ENCODE measurements around the gene NCAPH2. TPM values are rescaled to one million over a fixed set of nuclear protein-coding genes. Genes with fewer than 3 reads are reported as not detected.

Gene NCAPH2
- total and polyA plus RNA-seq, 9 of the 15 experiments (the other 6 are each of a cell fraction or from before 2014, with no cell fraction given): 3.6 to 88.6 (median 32.4) TPM

DNA sequence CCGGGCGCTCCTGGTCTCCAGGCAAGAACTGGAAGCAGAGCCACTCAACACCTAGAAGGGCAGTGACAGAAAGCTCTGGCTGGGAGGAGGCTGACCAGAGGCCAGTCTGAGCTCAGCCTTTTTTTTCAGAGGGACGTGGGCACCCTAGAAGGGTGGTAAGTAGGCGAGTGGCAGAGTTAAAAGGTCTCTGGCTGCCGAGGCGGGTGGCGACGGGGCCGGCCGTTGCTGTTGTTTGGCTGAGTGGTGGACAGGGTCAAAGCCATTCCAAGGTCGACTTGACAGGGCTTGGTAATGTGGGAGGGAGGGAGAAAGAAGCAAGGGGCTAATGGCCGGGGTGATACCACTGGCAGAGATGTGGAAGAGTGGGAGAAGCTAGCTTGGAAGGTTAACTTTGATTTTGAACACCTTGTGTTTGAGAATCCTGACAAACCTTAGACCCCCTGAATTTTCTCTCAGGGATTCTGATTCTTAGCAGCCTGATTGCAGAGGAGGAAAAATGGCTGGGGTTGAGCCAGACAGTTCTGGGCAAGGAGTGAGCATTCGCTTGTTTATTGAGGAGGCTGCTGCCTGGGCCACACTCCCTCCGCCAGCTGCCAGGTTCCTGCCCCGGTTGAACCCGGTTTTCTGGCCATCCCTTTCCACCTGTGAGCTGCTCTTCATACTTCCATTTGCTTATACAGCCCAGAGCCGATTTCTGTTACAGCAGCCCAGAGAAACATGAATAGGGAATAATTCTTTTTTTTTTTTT is 55.6 kb downstream of the NCAPH2 start:
- Histone ChIP-seq H3K9me1 (ENCODE audit: control insufficient read depth, insufficient read depth, low read length) (no peaks in the 10 kb centered on the region), H3K36me3 (ENCODE audit: control insufficient read depth, insufficient read depth, low read length) (no peaks in the 10 kb centered on the region), H2AFZ (ENCODE audit: low read depth, low read length) (peak overlapping the region; percentile 87), H3K27me3 (ENCODE audit: control insufficient read depth in 2 of 2, insufficient read depth in 2 of 2, low read length in 2 of 2) (no peaks in the 10 kb centered on the region), H3K4me3 (peak overlapping the region; percentile 57), H3K79me2 (ENCODE audit: control insufficient read depth, insufficient read depth, low read length) (no peaks in the 10 kb centered on the region), H3K27ac (ENCODE audit: extremely low read depth, low read depth, low read length) (peak overlapping the region; percentile 39; the same call in 1 of the 3 replicates), H3K9me3 (replicated peaks; ENCODE audit: control insufficient read depth, insufficient read depth, low read depth, low read length) (no peaks in the 10 kb centered on the region), H3K4me1 (replicated peaks in 1 of 2; ENCODE audit: control insufficient read depth in 2 of 2, insufficient read depth in 2 of 2, low read length in 2 of 2) (peaks cover 0 to 15% of the 10 kb centered on the region in 2 experiments; a peak in 2 of 5 replicates), H4K20me1 (replicated peaks; ENCODE audit: control insufficient read depth, insufficient read depth, low read length) (no peaks in the 10 kb centered on the region), H3K9ac (ENCODE audit: insufficient read depth in 1 of 2, low read depth in 2 of 2, low read length in 2 of 2) (peak overlapping the region; percentile 53 to 93; a peak in 3 of 4 replicates), H3K4me2 (ENCODE audit: insufficient read depth, low read length) (peak overlapping the region; percentile 87)
- DNase-seq (ENCODE audit: extremely low read depth in 1 of 4, low spot score in 3 of 4): no peak
- 26% methylated on average over 16 of the region's 17 CpGs for WGBS (ENCODE audit: insufficient coverage, low coverage, missing lambda C conversion rate)
- in situ Hi-C loops (cut with MboI) (no loop called here), intact Hi-C loops (cut with micrococcal nuclease) (loop anchor here (5.0 kb wide), 1 partner anchor 36 kb away; the partner anchor contains the start of gene SCO2)
- peak; percentile 44 for ATAC-seq
- TF ChIP-seq, protein P1, sequence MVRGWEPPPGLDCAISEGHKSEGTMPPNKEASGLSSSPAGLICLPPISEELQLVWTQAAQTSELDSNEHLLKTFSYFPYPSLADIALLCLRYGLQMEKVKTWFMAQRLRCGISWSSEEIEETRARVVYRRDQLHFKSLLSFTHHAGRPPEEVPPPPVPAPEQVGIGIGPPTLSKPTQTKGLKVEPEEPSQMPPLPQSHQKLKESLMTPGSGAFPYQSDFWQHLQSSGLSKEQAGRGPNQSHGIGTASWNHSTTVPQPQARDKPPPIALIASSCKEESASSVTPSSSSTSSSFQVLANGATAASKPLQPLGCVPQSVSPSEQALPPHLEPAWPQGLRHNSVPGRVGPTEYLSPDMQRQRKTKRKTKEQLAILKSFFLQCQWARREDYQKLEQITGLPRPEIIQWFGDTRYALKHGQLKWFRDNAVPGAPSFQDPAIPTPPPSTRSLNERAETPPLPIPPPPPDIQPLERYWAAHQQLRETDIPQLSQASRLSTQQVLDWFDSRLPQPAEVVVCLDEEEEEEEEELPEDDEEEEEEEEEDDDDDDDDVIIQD (CRISPR knock-in tag; IDR thresholded peaks at IDR 0.05): no peak
- TF ChIP-seq FOXK1 (CRISPR knock-in tag; IDR thresholded peaks at IDR 0.05; ENCODE audit: borderline replicate concordance) (no peak), ESRRA (IDR thresholded peaks at IDR 0.05; ENCODE audit: borderline replicate concordance, low read depth) (0 out of 2 replicates have a peak, but pooled peaks have one; percentile 13), PHF20 (IDR thresholded peaks at IDR 0.05; ENCODE audit: partially characterized antibody) (no peak), TAF7 (tag; IDR thresholded peaks at IDR 0.05) (no peak), FOXP4 (CRISPR knock-in tag; IDR thresholded peaks at IDR 0.05; ENCODE audit: borderline replicate concordance) (no peak), DDX20 (tag; IDR thresholded peaks at IDR 0.05; ENCODE audit: low read depth) (no peak), ZZZ3 (IDR thresholded peaks at IDR 0.05) (no peak), FIP1L1 (IDR thresholded peaks at IDR 0.05; ENCODE audit: low read depth, low read length, poor library complexity, severe bottlenecking) (no peak)
- no TSS peak for BruUV-seq (replicated peaks)
- FAIRE-seq: no peak
- ChIA-PET POLR2A (interaction anchor here (0.5 to 1.3 kb wide), 7 partner anchors 11 to 41 kb away, joined by 3 to 7 read pairs (median 4); no protein-coding TSS in a partner anchor), CTCF (ENCODE audit: low intra/inter-chr PET ratio) (no interaction called here)
